ENCODE data around the gene PRKG1.
"Not testable (repeated sequence)": the region's sequence is repeated elsewhere in the genome, so short reads cannot be mapped to it uniquely, and the experiment has no call there.

Gene PRKG1

DNA sequence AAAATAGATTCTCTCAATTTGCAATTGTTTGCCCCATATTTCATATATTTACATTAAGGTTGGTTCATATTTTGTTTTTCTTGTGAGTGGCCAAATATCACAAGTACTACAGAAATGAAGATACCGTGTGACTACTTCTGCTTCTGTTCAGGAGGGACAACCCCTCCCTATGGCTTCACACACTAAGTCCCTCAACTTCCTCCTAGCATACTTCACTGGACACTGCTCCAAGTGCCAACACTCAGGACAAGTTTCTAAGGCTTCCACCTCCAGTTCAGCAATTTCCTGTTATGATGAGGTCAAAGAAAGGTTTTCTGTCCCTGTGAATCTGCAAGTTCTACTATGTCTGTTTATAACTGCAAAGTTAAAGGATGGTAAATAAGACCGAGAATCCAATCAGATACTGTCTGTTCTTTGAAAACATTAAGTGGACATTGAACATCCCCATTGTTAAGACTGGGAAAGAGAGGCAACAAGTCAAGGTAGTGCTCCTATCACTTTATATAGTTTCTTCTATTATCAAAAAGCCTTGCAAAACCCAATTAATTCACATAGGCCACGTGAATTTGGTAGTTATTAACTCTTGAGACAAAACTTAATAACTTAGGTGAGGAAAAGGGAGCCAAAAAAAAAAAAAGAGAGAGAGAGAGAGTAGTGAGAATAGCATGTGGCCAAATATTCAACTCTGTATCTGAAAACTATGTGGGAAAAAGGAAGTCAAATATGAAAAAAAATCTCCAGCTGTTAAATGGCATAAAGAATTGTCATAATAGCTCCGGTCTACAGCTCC, 1158.5 kb downstream of the PRKG1 start:
- no peak overlapping the region for H2AFZ ChIP-seq (ENCODE audit: low read depth, low read length)
- no peak overlapping the region for H3K4me3 ChIP-seq (ENCODE audit: low read length)

DNA sequence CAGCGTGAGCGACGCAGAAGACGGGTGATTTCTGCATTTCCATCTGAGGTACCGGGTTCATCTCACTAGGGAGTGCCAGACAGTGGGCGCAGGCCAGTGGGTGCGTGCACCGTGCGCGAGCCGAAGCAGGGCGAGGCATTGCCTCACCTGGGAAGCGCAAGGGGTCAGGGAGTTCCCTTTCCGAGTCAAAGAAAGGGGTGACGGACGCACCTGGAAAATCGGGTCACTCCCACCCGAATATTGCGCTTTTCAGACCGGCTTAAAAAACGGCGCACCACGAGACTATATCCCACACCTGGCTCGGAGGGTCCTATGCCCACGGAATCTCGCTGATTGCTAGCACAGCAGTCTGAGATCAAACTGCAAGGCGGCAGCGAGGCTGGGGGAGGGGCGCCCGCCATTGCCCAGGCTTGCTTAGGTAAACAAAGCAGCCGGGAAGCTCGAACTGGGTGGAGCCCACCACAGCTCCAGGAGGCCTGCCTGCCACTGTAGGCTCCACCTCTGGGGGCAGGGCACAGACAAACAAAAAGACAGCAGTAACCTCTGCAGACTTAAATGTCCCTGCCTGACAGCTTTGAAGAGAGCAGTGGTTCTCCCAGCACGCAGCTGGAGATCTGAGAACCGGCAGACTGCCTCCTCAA, 1159.2 kb downstream of the PRKG1 start:
- not testable (repeated sequence) for H3K27me3 ChIP-seq (ENCODE audit: low read depth, low read length); H3K27ac ChIP-seq (ENCODE audit: low read length); H2AFZ ChIP-seq (ENCODE audit: low read depth, low read length); H3K79me2 ChIP-seq (ENCODE audit: low read length); H3K9me3 ChIP-seq (ENCODE audit: insufficient read depth, low read length); H3K4me3 ChIP-seq (ENCODE audit: low read length); H3K36me3 ChIP-seq (replicated peaks; ENCODE audit: low read depth, low read length); H4K20me1 ChIP-seq (ENCODE audit: insufficient read depth, low read length); H3K4me2 ChIP-seq (ENCODE audit: low read length); H3K9ac ChIP-seq (ENCODE audit: low read length)
- peaks cover 15% of the 10 kb centered on the region for H3K4me1 ChIP-seq (ENCODE audit: low read length)

More for the DNA sequence above, 1158.5 kb downstream of the PRKG1 start:
- H3K4me1 ChIP-seq (ENCODE audit: low read length), result peaks cover 15% of the 10 kb centered on the region
- H3K9me3 ChIP-seq (ENCODE audit: insufficient read depth, low read length), result no peaks in the 10 kb centered on the region
- H3K27me3 ChIP-seq (ENCODE audit: low read depth, low read length), result no peaks in the 10 kb centered on the region
- peak overlapping the region; percentile 21; the same call in 1 of the 2 replicates for H3K4me2 ChIP-seq (ENCODE audit: low read length)
- no peak overlapping the region for H3K9ac ChIP-seq (ENCODE audit: low read length)
- H3K27ac ChIP-seq (ENCODE audit: low read length), result peak overlapping the region; percentile 51
- no peaks in the 10 kb centered on the region for H4K20me1 ChIP-seq (ENCODE audit: insufficient read depth, low read length)
- H3K79me2 ChIP-seq (ENCODE audit: low read length), result no peaks in the 10 kb centered on the region
- H3K36me3 ChIP-seq (replicated peaks; ENCODE audit: low read depth, low read length), result no peaks in the 10 kb centered on the region
- TF ChIP-seq EZH2phosphoT487 (IDR thresholded peaks at IDR 0.05; ENCODE audit: low read depth), result no peak
- TF ChIP-seq, protein P1, sequence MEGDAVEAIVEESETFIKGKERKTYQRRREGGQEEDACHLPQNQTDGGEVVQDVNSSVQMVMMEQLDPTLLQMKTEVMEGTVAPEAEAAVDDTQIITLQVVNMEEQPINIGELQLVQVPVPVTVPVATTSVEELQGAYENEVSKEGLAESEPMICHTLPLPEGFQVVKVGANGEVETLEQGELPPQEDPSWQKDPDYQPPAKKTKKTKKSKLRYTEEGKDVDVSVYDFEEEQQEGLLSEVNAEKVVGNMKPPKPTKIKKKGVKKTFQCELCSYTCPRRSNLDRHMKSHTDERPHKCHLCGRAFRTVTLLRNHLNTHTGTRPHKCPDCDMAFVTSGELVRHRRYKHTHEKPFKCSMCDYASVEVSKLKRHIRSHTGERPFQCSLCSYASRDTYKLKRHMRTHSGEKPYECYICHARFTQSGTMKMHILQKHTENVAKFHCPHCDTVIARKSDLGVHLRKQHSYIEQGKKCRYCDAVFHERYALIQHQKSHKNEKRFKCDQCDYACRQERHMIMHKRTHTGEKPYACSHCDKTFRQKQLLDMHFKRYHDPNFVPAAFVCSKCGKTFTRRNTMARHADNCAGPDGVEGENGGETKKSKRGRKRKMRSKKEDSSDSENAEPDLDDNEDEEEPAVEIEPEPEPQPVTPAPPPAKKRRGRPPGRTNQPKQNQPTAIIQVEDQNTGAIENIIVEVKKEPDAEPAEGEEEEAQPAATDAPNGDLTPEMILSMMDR (IDR thresholded peaks at IDR 0.05; ENCODE audit: low read depth, low read length), result no peak

- H3K9ac ChIP-seq (ENCODE audit: low read length), result no peak overlapping the region
- H3K4me1 ChIP-seq (ENCODE audit: low read length), result no peaks in the 10 kb centered on the region
- no peak overlapping the region for H3K4me2 ChIP-seq (ENCODE audit: low read length)
- H2AFZ ChIP-seq (ENCODE audit: low read depth, low read length), result no peak overlapping the region
- no peaks in the 10 kb centered on the region for H3K27me3 ChIP-seq (ENCODE audit: low read depth, low read length)
- H3K36me3 ChIP-seq (replicated peaks; ENCODE audit: low read depth, low read length), result no peaks in the 10 kb centered on the region
- H3K27ac ChIP-seq (ENCODE audit: low read length), result no peak overlapping the region
- H3K9me3 ChIP-seq (ENCODE audit: insufficient read depth, low read length), result no peaks in the 10 kb centered on the region
- TF ChIP-seq, protein P1 (IDR thresholded peaks at IDR 0.05; ENCODE audit: low read depth, low read length), result no peak
- TF ChIP-seq EZH2phosphoT487 (IDR thresholded peaks at IDR 0.05; ENCODE audit: low read depth), result no peak
- no peaks in the 10 kb centered on the region for H4K20me1 ChIP-seq (ENCODE audit: insufficient read depth, low read length)
- H3K79me2 ChIP-seq (ENCODE audit: low read length), result no peaks in the 10 kb centered on the region
- no peak overlapping the region for H3K4me3 ChIP-seq (ENCODE audit: low read length)
Observed at GRCh38 chr10:52239771-52240170, 1165.5 kb downstream of the PRKG1 start.

GRCh38 chr10:52245547-52245946, 1171.3 kb downstream of the PRKG1 start:
- 0 out of 2 replicates have a peak overlapping the region, but pooled peaks have one; percentile 31 for H3K4me3 ChIP-seq (ENCODE audit: low read length)
- H3K79me2 ChIP-seq (ENCODE audit: low read length), result no peaks in the 10 kb centered on the region
- H3K4me2 ChIP-seq (ENCODE audit: low read length), result peak overlapping the region; percentile 39; the same call in 1 of the 2 replicates
- H3K9ac ChIP-seq (ENCODE audit: low read length), result no peak overlapping the region
- no peak overlapping the region for H3K27ac ChIP-seq (ENCODE audit: low read length)
- TF ChIP-seq, protein P1 (IDR thresholded peaks at IDR 0.05; ENCODE audit: low read depth, low read length), result no peak
- no peak for TF ChIP-seq EZH2phosphoT487 (IDR thresholded peaks at IDR 0.05; ENCODE audit: low read depth)
- no peaks in the 10 kb centered on the region for H3K4me1 ChIP-seq (ENCODE audit: low read length)
- no peaks in the 10 kb centered on the region for H3K27me3 ChIP-seq (ENCODE audit: low read depth, low read length)
- H4K20me1 ChIP-seq (ENCODE audit: insufficient read depth, low read length), result no peaks in the 10 kb centered on the region
- H3K9me3 ChIP-seq (ENCODE audit: insufficient read depth, low read length), result no peaks in the 10 kb centered on the region
- no peak overlapping the region for H2AFZ ChIP-seq (ENCODE audit: low read depth, low read length)
- no peaks in the 10 kb centered on the region for H3K36me3 ChIP-seq (replicated peaks; ENCODE audit: low read depth, low read length)

GRCh38 chr10:52247929-52248328, 1173.6 kb downstream of the PRKG1 start:
- H4K20me1 ChIP-seq (ENCODE audit: insufficient read depth, low read length); H3K4me1 ChIP-seq (ENCODE audit: low read length); H3K9me3 ChIP-seq (ENCODE audit: insufficient read depth, low read length); H3K4me2 ChIP-seq (ENCODE audit: low read length); H3K9ac ChIP-seq (ENCODE audit: low read length); H2AFZ ChIP-seq (ENCODE audit: low read depth, low read length); H3K27me3 ChIP-seq (ENCODE audit: low read depth, low read length); H3K4me3 ChIP-seq (ENCODE audit: low read length); H3K27ac ChIP-seq (ENCODE audit: low read length); H3K36me3 ChIP-seq (replicated peaks; ENCODE audit: low read depth, low read length); H3K79me2 ChIP-seq (ENCODE audit: low read length): not testable (repeated sequence)

All from OCI-LY3 (cell line).